ENCODE data around the gene SPRY4. TPM values are rescaled to one million over a fixed set of nuclear protein-coding genes. Genes with fewer than 3 reads are reported as not detected.

Gene SPRY4
- total and polyA plus RNA-seq, 2 of the 4 experiments (the other 2 are of a cell fraction) = 8.4 to 21.0 TPM

- no peaks in the 10 kb centered on the region for H4K20me1 ChIP-seq (ENCODE audit: insufficient read depth, low read length)
- H3K23ac ChIP-seq (ENCODE audit: low read depth, low read length) = no peak overlapping the region
- H2AK5ac ChIP-seq (ENCODE audit: low read depth, low read length) = no peak overlapping the region
- no peak overlapping the region for H2AFZ ChIP-seq (replicated peaks; ENCODE audit: low read length, poor library complexity)
- ATAC-seq (ENCODE audit: low read depth) = no peak
- H3K9me1 ChIP-seq (ENCODE audit: insufficient read depth, low read length) = peaks cover 8% of the 10 kb centered on the region; the same call in 1 of the 2 replicates
- in situ Hi-C loops (cut with MboI; ENCODE audit: low sequenced_read_pairs) (no loop called here), dilution Hi-C loops (cut with HindIII; ENCODE audit: low sequenced_read_pairs, unreplicated experiment) (no loop called here), intact Hi-C loops (cut with micrococcal nuclease) (no loop called here)
- CTCF ChIA-PET = no interaction called here
- no peaks in the 10 kb centered on the region for H3K27me3 ChIP-seq (ENCODE audit: control insufficient read depth, insufficient read depth, low read length)
- no peak overlapping the region for H3K56ac ChIP-seq (ENCODE audit: extremely low read depth, insufficient read depth, low read length)
- H3K4me3 ChIP-seq (ENCODE audit: insufficient read depth, low read depth, low read length) = no peak overlapping the region
- no peak overlapping the region for H2BK20ac ChIP-seq (ENCODE audit: low read depth, low read length)
- H3K79me1 ChIP-seq (ENCODE audit: low read depth in 1 of 2, low read length in 2 of 2) = peaks cover 0 to 11% of the 10 kb centered on the region in 2 experiments; a peak in 2 of 4 replicates
- no peak for DNase-seq
- no peak overlapping the region for H4K91ac ChIP-seq (ENCODE audit: insufficient read depth, low read depth, low read length)
- H3K27ac ChIP-seq (ENCODE audit: insufficient read depth, low read length) = no peak overlapping the region
- BruUV-seq (replicated peaks) = no TSS peak
- no peak overlapping the region for H4K5ac ChIP-seq (ENCODE audit: low read depth, low read length)
- POLR2A ChIA-PET (ENCODE audit: unreplicated experiment) = interaction anchor here (0.7 kb wide), 2 partner anchors 245 to 262 kb away, joined by 5 to 11 read pairs; no protein-coding TSS in a partner anchor
- no peak overlapping the region for H2AK9ac ChIP-seq (replicated peaks; ENCODE audit: low read depth, low read length, poor library complexity)
- H3K4me1 ChIP-seq (ENCODE audit: control insufficient read depth, insufficient read depth, low read length) = peaks cover 4% of the 10 kb centered on the region; the same call in 1 of the 2 replicates
- H3K4me2 ChIP-seq (ENCODE audit: low read depth, low read length) = no peak overlapping the region
- H2BK5ac ChIP-seq (ENCODE audit: low read depth, low read length, poor library complexity, severe bottlenecking) = no peak overlapping the region
- WGBS, 2 experiments (ENCODE audit: extremely low coverage in 2 of 2, insufficient read length in 1 of 2) = no CpG with 5 or more reads among the region's 6 CpGs
- no peak overlapping the region for H2BK120ac ChIP-seq (ENCODE audit: low read depth, low read length)
- no peak overlapping the region for H3K9ac ChIP-seq (ENCODE audit: low read depth, low read length)
- H3K14ac ChIP-seq (replicated peaks; ENCODE audit: low read depth, low read length) = no peak overlapping the region
- TF ChIP-seq SMC3 (IDR thresholded peaks at IDR 0.05; ENCODE audit: low read depth, low read length) = no peak
- TF ChIP-seq USF2 (IDR thresholded peaks at IDR 0.05; ENCODE audit: low read depth, low read length) = no peak
- no peak for TF ChIP-seq CEBPB (IDR thresholded peaks at IDR 0.05; ENCODE audit: low read depth, low read length)
- no peak for TF ChIP-seq BHLHE40 (IDR thresholded peaks at IDR 0.05; ENCODE audit: low read depth, low read length)
- TF ChIP-seq MAFK (IDR thresholded peaks at IDR 0.05; ENCODE audit: low read depth, low read length) = no peak
- TF ChIP-seq CTCF (conservative IDR thresholded peaks at IDR 0.05; ENCODE audit: low read depth, low read length) = no peak
- TF ChIP-seq NFE2L2 (IDR thresholded peaks at IDR 0.05; ENCODE audit: low read depth, low read length) = no peak
- TF ChIP-seq CHD1 (IDR thresholded peaks at IDR 0.05; ENCODE audit: low read depth, low read length) = no peak
- H3K4ac ChIP-seq (ENCODE audit: low read depth, low read length) = no peak overlapping the region
- no peak overlapping the region for H4K8ac ChIP-seq (ENCODE audit: low read depth in 2 of 2, low read length in 2 of 2)
- no peaks in the 10 kb centered on the region for H3K36me3 ChIP-seq (ENCODE audit: control insufficient read depth, insufficient read depth, low read length)
- H3K9me3 ChIP-seq (ENCODE audit: control insufficient read depth, insufficient read depth, low read length) = no peaks in the 10 kb centered on the region
- no peak overlapping the region for H2BK15ac ChIP-seq (ENCODE audit: low read depth, low read length)
- H3K18ac ChIP-seq (ENCODE audit: low read depth, low read length) = no peak overlapping the region
Observed at GRCh38 chr5:142281966-142282365, 42.9 kb downstream of the SPRY4 start.

Measured in IMR-90 (cell line).